ENCODE measurements around the gene PATL2. TPM values are rescaled to one million over a fixed set of nuclear protein-coding genes. Genes with fewer than 3 reads are reported as not detected.

The PATL2 gene
- 0.33 TPM in 1 of 2 replicates, not detected in the other for total RNA-seq

GRCh38 chr15:44711096-44711742, at the start of gene PATL2, which contains the start of gene B2M:
Gene PATL2, minus strand, starts transcription at chr15:44711323. Its CDS starts 34,833 bp downstream, at chr15:44676490.
Gene B2M, plus strand, starts transcription at chr15:44711517. Its CDS starts 30 bp downstream, at chr15:44711547.

GRCh38 chr15:44736181-44736765, 25.1 kb upstream of the PATL2 start, which contains the start of gene TRIM69:
Gene TRIM69, plus strand, starts transcription at chr15:44736528. Its CDS starts 177 bp downstream, at chr15:44736705.

GRCh38 chr15:44663410-44664308, 47.5 kb downstream of the PATL2 start, which contains the start of gene SPG11:
Gene SPG11, minus strand, starts transcription at chr15:44663662. Its CDS starts 15 bp downstream, at chr15:44663647.

Other genes starting within 250 kb of the PATL2 start
- 31.4 and 32.4 TPM in 2 replicates for gene EIF3J, start 174.2 kb downstream of the PATL2 start, total RNA-seq
- gene SPG11, start 47.7 kb downstream of the PATL2 start, total RNA-seq = 28.0 and 40.8 TPM in 2 replicates
- 5,363 and 5,707 TPM in 2 replicates for gene B2M, start 194 bp upstream of the PATL2 start, total RNA-seq
- gene TRIM69, start 25.2 kb upstream of the PATL2 start, total RNA-seq = 17.3 and 18.4 TPM in 2 replicates
- gene TERB2, start 245.4 kb upstream of the PATL2 start, total RNA-seq = not detected in 2 replicates